BLaER1 (cell line): ENCODE measurements around the gene SERHL2.
"Not testable (repeated sequence)": the region's sequence is repeated elsewhere in the genome, so short reads cannot be mapped to it uniquely, and the experiment has no call there.

Source experiments
- H3K27ac ChIP-seq: shearing (Covaris generic); formaldehyde crosslinking; 2 replicates; pipeline ENCODE4 v1.8.1; 2022
- H3K27me3 ChIP-seq: shearing (Covaris generic); formaldehyde crosslinking; 2 replicates; pipeline ENCODE4 v1.8.1; 2022
- H3K36me3 ChIP-seq: shearing (Covaris generic); formaldehyde crosslinking; 2 replicates; pipeline ENCODE4 v1.8.1; 2022
- H3K4me1 ChIP-seq: shearing (Covaris generic); formaldehyde crosslinking; 2 replicates; pipeline ENCODE4 v1.8.1; 2022
- H3K4me2 ChIP-seq: shearing (Covaris generic); formaldehyde crosslinking; 2 replicates; pipeline ENCODE4 v1.8.1; 2022
- H3K4me3 ChIP-seq: shearing (Covaris generic); formaldehyde crosslinking; 2 replicates; pipeline ENCODE4 v1.8.1; 2022
- H3K9ac ChIP-seq: shearing (Covaris generic); formaldehyde crosslinking; 2 replicates; pipeline ENCODE4 v1.8.1; 2022
- H3K9me3 ChIP-seq: shearing (Covaris generic); formaldehyde crosslinking; 2 replicates; pipeline ENCODE4 v1.8.1; 2022
- H4K20me1 ChIP-seq: shearing (Covaris generic); formaldehyde crosslinking; 2 replicates; pipeline ENCODE4 v1.8.1; 2022
- Cebpa-rat ChIP-seq: shearing (Covaris generic); IDR thresholded peaks from 2 replicates; pipeline ENCODE4 v1.8.1; 2022

Gene SERHL2, protein sequence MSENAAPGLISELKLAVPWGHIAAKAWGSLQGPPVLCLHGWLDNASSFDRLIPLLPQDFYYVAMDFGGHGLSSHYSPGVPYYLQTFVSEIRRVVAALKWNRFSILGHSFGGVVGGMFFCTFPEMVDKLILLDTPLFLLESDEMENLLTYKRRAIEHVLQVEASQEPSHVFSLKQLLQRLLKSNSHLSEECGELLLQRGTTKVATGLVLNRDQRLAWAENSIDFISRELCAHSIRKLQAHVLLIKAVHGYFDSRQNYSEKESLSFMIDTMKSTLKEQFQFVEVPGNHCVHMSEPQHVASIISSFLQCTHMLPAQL

GRCh38 chr22:42553475-42554361 is at the start of gene SERHL2:
Gene SERHL2 (plus strand): TSS chr22:42553956. CDS start chr22:42554021, 65 bp downstream.
- TF ChIP-seq Cebpa-rat: no peak
- Histone ChIP-seq H3K27me3 (no peaks in the 10 kb centered on the region), H3K36me3 (no peaks in the 10 kb centered on the region), H4K20me1 (no peaks in the 10 kb centered on the region), H3K4me1 (peaks cover 40% of the 10 kb centered on the region), H3K9ac (peak within 1 kb of the TSS; percentile 79), H3K27ac (peak within 1 kb of the TSS; percentile 78), H3K4me2 (peak within 1 kb of the TSS; percentile 99), H3K4me3 (peak within 1 kb of the TSS; percentile 68), H3K9me3 (no peaks in the 10 kb centered on the region)

- H3K27me3 ChIP-seq, H3K9ac ChIP-seq, H3K4me3 ChIP-seq, H3K4me1 ChIP-seq, H3K27ac ChIP-seq, H3K4me2 ChIP-seq, H3K9me3 ChIP-seq: not testable (repeated sequence)
- H3K36me3 ChIP-seq: peaks cover 25% of the 10 kb centered on the region
- H4K20me1 ChIP-seq: peaks cover 25% of the 10 kb centered on the region
These were observed 45.3 kb upstream of the SERHL2 start for GRCh38 chr22:42508327-42508974.

GRCh38 chr22:42508975-42509364 is 44.8 kb upstream of the SERHL2 start:
- not testable (repeated sequence) for H3K27ac ChIP-seq, H3K4me2 ChIP-seq, H3K4me3 ChIP-seq, H3K27me3 ChIP-seq, H3K4me1 ChIP-seq, H3K9ac ChIP-seq, H3K9me3 ChIP-seq
- Histone ChIP-seq H4K20me1 (peaks cover 29% of the 10 kb centered on the region), H3K36me3 (peaks cover 30% of the 10 kb centered on the region)

GRCh38 chr22:42509548-42509947 is 44.2 kb upstream of the SERHL2 start:
- no peak for TF ChIP-seq Cebpa-rat

DNA sequence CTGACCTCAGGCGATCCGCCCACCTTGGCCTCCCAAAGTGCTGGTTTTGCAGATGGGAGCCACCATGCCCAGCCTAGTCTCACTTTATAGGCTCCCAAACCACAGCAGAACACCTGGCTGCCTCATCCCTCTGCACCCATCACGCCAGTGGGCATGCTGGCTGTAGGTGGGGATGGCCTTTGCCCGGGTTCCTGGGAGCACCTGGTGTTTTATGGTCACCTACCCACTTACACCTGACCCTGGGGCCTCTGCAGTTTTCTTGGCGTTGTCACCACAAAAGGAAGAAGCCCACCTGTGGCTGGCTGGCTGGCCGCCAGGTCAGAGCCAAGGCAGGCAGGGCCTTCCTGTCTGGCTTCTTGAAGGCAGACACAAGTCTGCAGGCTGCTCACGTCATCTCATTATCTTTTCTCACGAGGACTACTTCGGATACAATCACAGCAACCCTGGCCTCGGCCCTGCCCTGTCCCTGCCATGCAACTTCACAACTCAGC is 42.3 kb upstream of the SERHL2 start:
- Histone ChIP-seq H4K20me1 (peaks cover 52% of the 10 kb centered on the region), H3K27ac (no peak overlapping the region), H3K4me2 (no peak overlapping the region)

More at GRCh38 chr22:42509548-42509947, 44.2 kb upstream of the SERHL2 start:
- Histone ChIP-seq H3K27ac (no peak overlapping the region), H4K20me1 (peaks cover 35% of the 10 kb centered on the region), H3K4me3 (no peak overlapping the region), H3K27me3 (no peaks in the 10 kb centered on the region), H3K36me3 (peaks cover 36% of the 10 kb centered on the region), H3K4me2 (no peak overlapping the region), H3K9me3 (no peaks in the 10 kb centered on the region), H3K9ac (no peak overlapping the region), H3K4me1 (no peaks in the 10 kb centered on the region)

GRCh38 chr22:42512273-42512990 is 41.3 kb upstream of the SERHL2 start:
- Histone ChIP-seq H4K20me1 (peaks cover 61% of the 10 kb centered on the region), H3K36me3 (peaks cover 62% of the 10 kb centered on the region)
- not testable (repeated sequence) for H3K9ac ChIP-seq, H3K4me2 ChIP-seq, H3K27me3 ChIP-seq, H3K9me3 ChIP-seq, H3K27ac ChIP-seq, H3K4me3 ChIP-seq, H3K4me1 ChIP-seq

More for the DNA sequence above, 42.3 kb upstream of the SERHL2 start:
- Histone ChIP-seq H3K36me3 (peaks cover 53% of the 10 kb centered on the region), H3K27me3 (no peaks in the 10 kb centered on the region), H3K4me3 (no peak overlapping the region), H3K4me1 (peaks cover 6% of the 10 kb centered on the region; the same call in 1 of the 2 replicates), H3K9me3 (no peaks in the 10 kb centered on the region), H3K9ac (no peak overlapping the region)
- TF ChIP-seq Cebpa-rat: no peak

GRCh38 chr22:42514331-42514730 is 39.4 kb upstream of the SERHL2 start:
- H3K4me2 ChIP-seq, H3K27ac ChIP-seq, H3K27me3 ChIP-seq, H3K9ac ChIP-seq, H3K4me3 ChIP-seq, H3K9me3 ChIP-seq: not testable (repeated sequence)
- Histone ChIP-seq H3K36me3 (peaks cover 67% of the 10 kb centered on the region), H3K4me1 (peaks cover 18% of the 10 kb centered on the region), H4K20me1 (peaks cover 67% of the 10 kb centered on the region)

GRCh38 chr22:42515304-42515703 is 38.5 kb upstream of the SERHL2 start:
- H4K20me1 ChIP-seq: peaks cover 66% of the 10 kb centered on the region
- H3K4me3 ChIP-seq, H3K9me3 ChIP-seq, H3K4me2 ChIP-seq, H3K9ac ChIP-seq, H3K27ac ChIP-seq, H3K27me3 ChIP-seq: not testable (repeated sequence)
- peaks cover 23% of the 10 kb centered on the region for H3K4me1 ChIP-seq
- H3K36me3 ChIP-seq: peaks cover 67% of the 10 kb centered on the region

DNA sequence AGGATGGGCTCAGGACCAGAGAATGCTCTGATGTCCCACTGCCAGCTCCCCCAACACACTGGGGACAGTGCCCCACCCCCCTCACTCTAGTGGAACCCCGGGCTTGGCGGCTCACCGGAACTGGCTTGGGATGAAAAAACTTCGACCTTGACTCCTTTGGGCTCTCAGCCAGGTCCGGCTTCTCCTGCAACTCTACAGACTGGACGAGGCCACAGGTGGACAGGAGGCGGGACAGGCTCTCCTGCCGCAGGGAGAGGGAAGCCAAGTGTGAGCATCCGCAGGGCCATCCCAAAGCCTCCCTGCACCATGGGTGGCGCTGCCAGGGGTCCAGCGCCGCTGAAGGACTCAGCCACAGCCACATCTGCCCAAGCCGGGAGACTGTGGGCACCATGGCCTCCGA is 37.9 kb upstream of the SERHL2 start:
- H3K4me2 ChIP-seq: no peak overlapping the region
- H3K27me3 ChIP-seq: no peaks in the 10 kb centered on the region
- H3K36me3 ChIP-seq: peaks cover 63% of the 10 kb centered on the region
- H3K9me3 ChIP-seq: no peaks in the 10 kb centered on the region
- H3K4me1 ChIP-seq: peaks cover 29% of the 10 kb centered on the region
- no peak overlapping the region for H3K9ac ChIP-seq
- no peak overlapping the region for H3K4me3 ChIP-seq
- H4K20me1 ChIP-seq: peaks cover 60% of the 10 kb centered on the region
- no peak overlapping the region for H3K27ac ChIP-seq
- TF ChIP-seq Cebpa-rat: no peak

- Histone ChIP-seq H4K20me1 (peaks cover 50% of the 10 kb centered on the region), H3K36me3 (peaks cover 51% of the 10 kb centered on the region), H3K4me2 (peak overlapping the region; percentile 48; the same call in 1 of the 2 replicates), H3K4me1 (peaks cover 32% of the 10 kb centered on the region)
- not testable (repeated sequence) for H3K9ac ChIP-seq, H3K27ac ChIP-seq, H3K4me3 ChIP-seq, H3K9me3 ChIP-seq, H3K27me3 ChIP-seq
These were observed 36.7 kb upstream of the SERHL2 start for GRCh38 chr22:42517103-42517502.

DNA sequence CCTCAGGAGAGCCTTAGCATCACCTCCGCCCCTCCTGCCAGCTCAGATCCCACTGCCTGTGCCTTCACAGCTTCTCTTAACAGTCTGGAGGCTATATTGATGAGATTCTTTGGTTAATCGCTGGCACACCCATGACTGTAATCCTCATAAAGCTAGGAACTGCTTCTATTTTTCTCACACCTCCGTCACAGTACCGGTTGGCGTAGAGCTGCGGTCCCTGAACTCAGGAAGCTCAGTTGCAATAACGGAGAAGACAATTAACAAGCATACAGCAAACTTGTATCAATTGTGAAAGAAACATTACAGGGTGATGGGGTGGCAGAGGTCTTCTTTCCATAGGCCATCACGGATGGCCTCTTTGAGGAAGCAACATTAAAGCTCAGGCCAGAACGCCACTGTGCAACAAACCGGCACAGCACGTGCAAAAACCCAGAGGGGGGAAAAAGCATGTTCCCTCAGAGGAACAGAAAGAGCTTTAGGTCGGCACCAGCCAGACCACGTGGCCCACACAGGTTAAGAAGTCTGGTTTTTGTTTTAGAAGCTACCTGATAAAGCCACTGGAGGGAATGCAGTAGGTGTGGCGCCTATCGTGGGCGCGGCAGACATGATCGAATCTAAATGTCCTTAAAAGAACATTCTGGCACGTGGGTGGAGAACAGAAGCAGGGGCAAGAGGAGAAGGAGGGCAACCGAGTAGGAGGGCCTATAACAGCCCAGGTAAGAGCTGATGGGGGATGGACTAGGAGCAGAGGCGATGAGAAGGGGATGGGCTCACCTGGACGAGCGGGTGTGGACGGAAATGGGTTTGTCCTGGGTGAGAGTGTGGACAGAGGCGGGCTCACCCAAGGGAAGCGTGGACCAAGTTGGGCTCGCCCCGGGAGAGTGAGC is 34.9 kb upstream of the SERHL2 start:
- H3K27me3 ChIP-seq, H3K9me3 ChIP-seq: not testable (repeated sequence)
- peak overlapping the region; percentile 85 for H3K4me2 ChIP-seq
- peak overlapping the region; percentile 93 for H3K27ac ChIP-seq
- H3K4me1 ChIP-seq: peaks cover 32% of the 10 kb centered on the region
- peaks cover 39% of the 10 kb centered on the region for H4K20me1 ChIP-seq
- peak overlapping the region; percentile 94 for H3K9ac ChIP-seq
- peaks cover 38% of the 10 kb centered on the region for H3K36me3 ChIP-seq
- peak overlapping the region; percentile 87 for H3K4me3 ChIP-seq
